SHP77 (cell line): ENCODE measurements around the gene MCTP1.

ENCODE experiments used
- DNase-seq, 2 experiments: peaks; one replicate each; lab custom pipeline; 2025; lab: John Stamatoyannopoulos, UW

MCTP1 gene

GRCh38 chr5:95284572-95285408 is at the start of gene MCTP1:
Gene MCTP1, minus strand, starts transcription at chr5:95285094.
- peak in 1 of 2 experiments; percentile 54 for DNase-seq

DNA sequence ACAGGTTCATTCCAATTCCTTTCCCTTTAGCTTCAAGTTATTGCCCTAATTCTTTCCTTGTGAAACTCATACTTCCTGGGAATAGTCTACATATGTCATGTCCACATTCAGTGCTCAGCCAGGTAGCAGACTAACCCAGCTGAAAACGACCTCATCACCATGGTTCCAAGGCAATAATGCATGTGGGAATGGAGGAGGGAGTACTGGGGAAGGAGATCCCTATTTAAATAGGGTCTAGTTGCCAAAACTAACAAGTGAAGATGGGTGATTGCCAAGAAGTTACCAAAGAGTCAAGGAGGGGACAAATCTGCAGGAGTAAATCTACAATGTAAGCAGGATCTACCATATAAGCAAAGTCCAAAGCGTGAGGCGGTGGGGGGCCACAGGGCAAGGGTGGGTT is 47.3 kb upstream of the MCTP1 start:
- DNase-seq = no peak

GRCh38 chr5:95331358-95331757 is 46.5 kb upstream of the MCTP1 start:
- DNase-seq = no peak

- no peak for DNase-seq
These were observed 42.3 kb upstream of the MCTP1 start for GRCh38 chr5:95327211-95327610.

- DNase-seq = no peak
These were observed 32.8 kb upstream of the MCTP1 start for GRCh38 chr5:95317687-95318086.

DNA sequence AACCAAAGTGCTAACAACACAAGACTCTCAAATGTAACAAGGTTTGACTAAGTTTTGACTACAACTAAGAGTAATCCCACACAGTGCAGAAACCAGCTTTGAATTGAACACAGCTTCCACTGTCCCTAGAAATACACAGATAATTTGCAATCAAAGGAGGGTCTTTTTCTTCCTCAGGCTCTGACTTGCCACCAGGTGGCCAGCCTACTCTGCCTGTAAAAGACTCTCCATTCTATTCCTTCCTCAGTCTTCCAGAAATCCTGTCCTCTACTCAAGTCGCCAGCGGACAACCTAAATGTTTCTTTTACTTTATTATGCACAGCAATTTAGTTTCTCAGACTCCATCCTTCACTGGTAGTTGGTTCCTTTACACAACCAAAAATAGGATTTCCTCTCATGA is 32.2 kb upstream of the MCTP1 start:
- DNase-seq = no peak

DNA sequence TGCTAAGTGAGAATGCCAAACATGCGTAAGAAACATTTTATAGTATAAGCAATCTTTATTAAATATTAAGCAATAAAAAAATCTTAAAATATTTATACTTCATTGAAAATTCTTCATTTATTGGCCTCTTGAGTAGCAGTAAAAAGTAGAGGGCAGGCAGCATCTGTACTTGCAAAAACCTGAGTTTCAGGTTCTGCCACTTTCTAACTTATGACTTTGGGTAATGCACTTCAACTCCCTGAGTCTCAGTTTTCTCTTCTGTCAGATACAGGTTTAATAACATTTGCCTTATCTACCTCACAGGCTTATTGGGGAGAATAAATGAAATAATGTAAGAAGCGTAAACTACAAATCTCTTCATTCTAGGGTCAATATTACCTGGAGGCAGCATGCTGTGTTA is 19.8 kb upstream of the MCTP1 start:
- no peak for DNase-seq

- no peak for DNase-seq
These were observed 13.8 kb upstream of the MCTP1 start for GRCh38 chr5:95298651-95299050.

DNA sequence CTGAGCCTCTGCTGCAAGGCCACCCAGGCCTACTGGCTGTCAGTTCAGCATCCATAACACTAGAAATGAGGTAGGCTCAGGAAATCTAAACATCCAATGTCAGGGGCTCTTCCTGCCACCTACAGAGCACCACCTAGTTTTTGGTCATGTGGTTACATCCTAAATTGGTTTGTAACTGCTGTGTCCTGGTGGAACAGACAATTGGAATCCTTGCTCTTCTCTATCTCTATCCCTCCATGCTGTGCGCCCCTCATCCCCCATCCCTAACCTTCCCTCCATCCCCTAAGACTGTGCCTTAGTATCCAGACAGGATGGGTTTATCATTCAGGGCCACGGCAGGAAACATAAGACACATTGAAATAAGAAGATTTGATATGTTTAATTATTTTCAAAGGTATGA is 11.4 kb upstream of the MCTP1 start:
- DNase-seq = no peak

GRCh38 chr5:95285409-95285755 is 488 bp upstream of the MCTP1 start:
- DNase-seq = peak in 1 of 2 experiments; percentile 38

DNA sequence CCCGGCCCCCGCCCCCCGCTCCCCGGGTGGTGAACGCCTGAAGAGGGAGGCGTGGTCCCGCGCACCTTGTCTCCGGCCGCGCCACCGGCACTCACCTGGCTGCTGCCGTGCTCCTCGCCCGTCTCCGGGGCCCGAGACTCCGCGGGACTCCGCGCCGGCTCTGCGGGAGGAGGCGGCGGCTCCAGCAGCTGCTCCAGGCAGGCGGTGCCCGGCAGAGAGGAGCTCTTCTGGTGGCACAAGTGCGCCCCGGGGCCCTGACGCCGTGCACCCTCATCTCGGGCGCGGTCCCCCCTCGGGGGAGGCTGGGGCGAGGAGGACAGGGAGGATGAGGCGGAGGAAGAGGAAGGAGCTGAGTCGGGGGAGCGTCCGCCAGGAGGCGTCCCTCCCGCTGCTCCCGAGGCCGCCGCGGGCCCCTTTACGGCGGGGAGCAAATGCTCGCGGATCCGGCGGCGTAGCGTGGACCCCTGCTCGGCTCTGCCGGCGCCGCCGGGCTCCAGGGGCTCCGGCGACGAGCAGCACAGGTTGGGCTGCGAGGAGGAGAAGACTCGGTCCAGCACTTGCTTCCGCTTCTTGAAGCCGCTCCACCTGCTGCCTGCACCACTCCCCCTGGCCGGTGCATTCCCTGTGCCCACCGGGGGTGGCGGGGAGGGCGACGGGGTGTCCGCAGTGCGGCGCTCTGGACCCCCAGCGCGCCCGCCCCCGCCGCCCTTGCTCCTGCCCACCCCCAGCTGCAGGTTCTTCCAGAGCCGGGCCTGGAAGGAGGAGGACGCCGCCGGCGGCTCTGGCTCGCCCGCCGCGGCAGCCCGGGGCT is 928 bp downstream of the MCTP1 start:
- DNase-seq = peak; percentile 31 to 48

- DNase-seq = no peak
These were observed 1.8 kb downstream of the MCTP1 start for GRCh38 chr5:95283022-95283615.

DNA sequence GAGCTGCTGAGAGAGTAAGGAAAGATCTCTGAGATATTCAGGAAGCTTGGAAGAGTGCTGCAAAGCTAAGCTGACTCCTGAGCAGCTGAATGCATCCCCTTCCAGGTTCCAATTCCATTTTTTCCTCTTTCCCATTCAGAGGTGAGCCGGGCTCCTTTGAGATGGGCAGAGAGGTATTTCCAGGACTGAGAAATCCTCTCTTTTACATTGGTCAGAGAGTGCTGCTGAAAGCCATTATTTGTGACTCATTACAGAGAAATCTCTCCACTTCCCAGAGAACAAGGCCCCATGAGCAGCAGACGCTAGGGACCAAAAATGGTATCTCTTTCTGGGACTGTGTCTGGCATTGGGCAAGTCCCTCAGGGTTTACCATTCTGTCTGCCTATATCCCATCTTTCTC is 3.7 kb downstream of the MCTP1 start:
- no peak for DNase-seq

DNA sequence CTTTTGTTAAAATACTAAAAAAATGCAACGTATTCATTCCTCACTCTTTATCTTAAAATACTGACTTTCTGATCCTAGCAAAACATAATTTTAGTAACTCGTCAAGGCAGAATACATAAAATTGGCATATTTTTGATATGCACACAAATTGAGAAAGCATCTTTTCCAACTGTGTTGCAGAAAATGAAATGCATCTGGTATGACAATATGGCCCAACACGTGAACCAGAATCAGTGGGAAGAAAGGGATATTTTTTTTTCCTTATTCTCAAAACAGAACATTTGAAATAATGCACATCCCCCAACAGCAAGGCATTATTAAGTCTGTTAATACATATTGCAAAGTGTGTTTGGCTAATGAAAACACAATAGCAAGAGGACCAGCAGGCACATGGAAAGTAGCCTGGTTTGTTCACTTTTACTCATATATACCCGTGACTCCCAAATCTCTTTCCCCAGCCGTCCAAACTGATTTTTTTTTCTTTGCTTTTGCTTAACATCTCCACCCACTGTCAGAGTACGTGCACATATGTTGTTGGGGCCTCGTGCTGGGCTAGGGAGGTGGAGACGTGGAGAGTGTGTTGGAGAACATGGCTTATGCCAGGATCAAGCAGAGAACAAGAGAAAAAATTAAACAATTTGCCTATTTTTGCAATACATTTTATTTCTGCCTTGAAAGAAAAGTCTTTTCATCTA is 4.3 kb downstream of the MCTP1 start:
- no peak for DNase-seq

GRCh38 chr5:95274011-95274410 is 10.9 kb downstream of the MCTP1 start:
- DNase-seq = no peak

DNA sequence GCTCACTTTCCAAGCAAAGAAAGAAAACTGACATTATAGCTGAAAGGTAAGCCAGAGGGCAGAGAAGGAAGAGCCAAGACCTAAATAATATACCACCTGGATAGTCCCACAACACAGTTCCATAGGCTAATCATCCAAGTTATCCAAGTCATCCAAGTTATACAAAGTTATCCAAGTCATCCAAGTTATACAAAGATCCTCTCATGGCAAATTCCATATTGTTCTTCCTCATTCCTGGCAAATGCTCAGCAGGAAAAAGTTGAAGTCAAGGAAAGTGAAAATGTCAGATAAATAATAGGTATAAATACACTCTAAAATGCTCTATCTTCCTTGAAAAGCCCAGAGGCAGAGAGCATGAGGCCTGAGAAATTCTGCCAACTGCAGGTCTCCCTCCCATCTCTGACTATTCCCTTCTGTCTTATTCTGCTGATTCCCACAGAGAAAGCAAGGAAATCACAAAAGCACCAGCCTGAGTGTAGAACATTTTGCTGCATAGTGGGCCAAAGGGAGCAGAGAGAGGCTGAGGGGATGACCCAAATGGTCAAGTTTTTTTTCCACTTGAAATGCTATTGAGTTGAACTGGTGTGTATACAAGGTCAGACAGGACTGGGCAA is 12.5 kb downstream of the MCTP1 start:
- no peak for DNase-seq

DNA sequence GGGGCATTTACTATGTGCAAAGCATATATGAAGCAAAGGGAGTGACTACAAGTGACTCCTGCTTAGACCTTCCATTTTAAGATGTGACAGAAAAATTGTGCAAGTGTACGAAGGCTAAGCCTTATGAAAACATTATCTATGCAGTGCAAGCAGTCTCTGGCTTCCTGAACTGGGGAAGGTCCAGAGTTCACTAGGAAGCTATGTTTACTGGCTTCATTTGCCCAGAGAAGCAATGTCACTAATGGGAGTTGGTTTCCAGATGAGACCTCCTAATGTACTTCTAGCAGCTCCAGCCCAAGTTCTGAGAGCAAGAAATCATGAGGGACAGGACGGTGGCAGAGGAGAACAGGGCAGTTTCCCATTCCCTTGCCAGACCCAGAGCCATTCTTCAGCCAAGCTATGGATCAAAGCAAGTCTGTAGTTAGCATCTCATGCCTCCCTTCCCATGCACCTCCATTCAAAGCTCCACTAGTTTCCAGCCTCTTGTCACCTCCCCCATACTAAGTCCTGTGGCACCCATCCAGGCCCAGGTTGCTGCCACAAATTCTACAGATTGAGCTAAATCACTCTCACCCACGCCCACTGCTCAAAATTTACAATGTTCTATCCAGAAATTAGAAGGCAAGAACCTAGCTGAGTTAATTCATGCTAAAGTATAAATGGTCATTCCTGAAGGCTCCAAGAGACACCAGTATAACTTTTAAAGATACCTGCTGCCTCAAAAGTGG is 21.8 kb downstream of the MCTP1 start:
- no peak for DNase-seq

- peak in 1 of 2 experiments; percentile 21 for DNase-seq
These were observed 23.3 kb downstream of the MCTP1 start for GRCh38 chr5:95261437-95262175.

- no peak for DNase-seq
These were observed 27.9 kb downstream of the MCTP1 start for GRCh38 chr5:95256991-95257390.

- DNase-seq = no peak
These were observed 28.4 kb downstream of the MCTP1 start for GRCh38 chr5:95256446-95256845.
